NCI-H446 (cell line): ENCODE results near the gene KLRG1.
A peak's percentile ranks its signal among the peaks of the same experiment; 100 is the strongest.

Experiments
- DNase-seq, 2 experiments: peaks; one replicate each; lab custom pipeline; 2025; lab: John Stamatoyannopoulos, UW

Gene KLRG1

GRCh38 chr12:8987163-8987562 is 2.2 kb upstream of the KLRG1 start:
- no peak for DNase-seq

GRCh38 chr12:8987685-8988084 is 1.7 kb upstream of the KLRG1 start:
- no peak for DNase-seq

- no peak for DNase-seq
These were observed 2.3 kb downstream of the KLRG1 start for GRCh38 chr12:8991371-8992345.

GRCh38 chr12:8993827-8994226 is 4.5 kb downstream of the KLRG1 start:
- DNase-seq, result no peak

GRCh38 chr12:8995021-8995775 is 5.9 kb downstream of the KLRG1 start:
- DNase-seq, result no peak

GRCh38 chr12:8996682-8997405 is 7.5 kb downstream of the KLRG1 start:
- no peak for DNase-seq

- DNase-seq, result no peak
These were observed 11.9 kb downstream of the KLRG1 start for GRCh38 chr12:9001233-9001632.

GRCh38 chr12:9002335-9002734 is 13.0 kb downstream of the KLRG1 start:
- no peak for DNase-seq

GRCh38 chr12:9022592-9022991 is 33.2 kb downstream of the KLRG1 start:
- DNase-seq, result no peak

GRCh38 chr12:9024512-9024911 is 35.2 kb downstream of the KLRG1 start:
- no peak for DNase-seq

GRCh38 chr12:9027161-9028059 is 38.1 kb downstream of the KLRG1 start:
- DNase-seq, result no peak

GRCh38 chr12:9030776-9031175 is 41.4 kb downstream of the KLRG1 start:
- DNase-seq, result no peak

GRCh38 chr12:9032202-9032964 is 43.0 kb downstream of the KLRG1 start:
- DNase-seq, result no peak

GRCh38 chr12:9033265-9033887 is 44.0 kb downstream of the KLRG1 start:
- no peak for DNase-seq

GRCh38 chr12:9034095-9034494 is 44.7 kb downstream of the KLRG1 start:
- no peak for DNase-seq

GRCh38 chr12:9036227-9036626 is 46.9 kb downstream of the KLRG1 start:
- DNase-seq, result no peak

GRCh38 chr12:9037431-9037830 is 48.1 kb downstream of the KLRG1 start:
- DNase-seq, result no peak

- peak in 1 of 2 experiments; percentile 61 for DNase-seq
These were observed 50.1 kb downstream of the KLRG1 start for GRCh38 chr12:9039397-9039977.

- DNase-seq, result no peak
These were observed 51.3 kb downstream of the KLRG1 start for GRCh38 chr12:9040484-9041186.
